ENCODE results near the gene FRRS1L. TPM values are rescaled to one million over a fixed set of nuclear protein-coding genes. Genes with fewer than 3 reads are reported as not detected.

The FRRS1L gene
- total RNA-seq, 1 experiment from 2014 or later, result 1.0 TPM

DNA sequence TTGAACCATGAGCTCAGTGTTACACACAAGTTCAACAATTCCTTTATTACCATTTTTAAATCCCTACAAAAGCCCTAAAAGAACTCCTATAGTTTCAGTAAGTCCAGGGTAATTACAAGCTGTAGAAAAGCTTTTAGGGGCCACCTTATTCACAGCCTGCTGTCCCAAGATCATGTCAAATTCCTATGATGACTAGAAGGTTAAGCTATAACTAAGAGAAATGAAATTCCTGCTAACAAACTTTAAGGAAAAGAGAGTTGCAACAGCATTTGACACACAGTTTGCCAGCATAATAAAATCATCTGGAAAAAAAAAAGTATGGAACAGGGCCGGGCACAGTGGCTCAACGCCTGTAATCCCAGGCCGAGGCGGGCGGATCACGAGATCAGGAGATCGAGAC lies 78.8 kb downstream of the FRRS1L start:
- H3K4me1 Mint-ChIP-seq, result peaks cover 3% of the 10 kb centered on the region; the same call in 1 of the 2 replicates
- ATAC-seq, result no peak
- H3K27ac Mint-ChIP-seq, result no peak overlapping the region
- DNase-seq (ENCODE audit: low spot score), result no peak
- H3K36me3 Mint-ChIP-seq, result peaks cover 57% of the 10 kb centered on the region
- POLR2A ChIA-PET, result no interaction called here
- H3K9me3 Mint-ChIP-seq, result no peaks in the 10 kb centered on the region
- CTCF ChIA-PET, result no interaction called here
- H3K27me3 Mint-ChIP-seq (ENCODE audit: low read depth), result no peaks in the 10 kb centered on the region
- TF ChIP-seq NR3C1 (CRISPR knock-in tag; conservative IDR thresholded peaks at IDR 0.05; ENCODE audit: low read depth), result no peak
- TF ChIP-seq, protein P1, sequence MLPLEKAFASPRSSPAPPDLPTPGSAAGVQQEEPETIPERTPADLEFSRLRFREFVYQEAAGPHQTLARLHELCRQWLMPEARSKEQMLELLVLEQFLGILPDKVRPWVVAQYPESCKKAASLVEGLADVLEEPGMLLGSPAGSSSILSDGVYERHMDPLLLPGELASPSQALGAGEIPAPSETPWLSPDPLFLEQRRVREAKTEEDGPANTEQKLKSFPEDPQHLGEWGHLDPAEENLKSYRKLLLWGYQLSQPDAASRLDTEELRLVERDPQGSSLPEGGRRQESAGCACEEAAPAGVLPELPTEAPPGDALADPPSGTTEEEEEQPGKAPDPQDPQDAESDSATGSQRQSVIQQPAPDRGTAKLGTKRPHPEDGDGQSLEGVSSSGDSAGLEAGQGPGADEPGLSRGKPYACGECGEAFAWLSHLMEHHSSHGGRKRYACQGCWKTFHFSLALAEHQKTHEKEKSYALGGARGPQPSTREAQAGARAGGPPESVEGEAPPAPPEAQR (CRISPR knock-in tag; IDR thresholded peaks at IDR 0.05), result no peak
- H3K4me3 Mint-ChIP-seq, result no peak overlapping the region

DNA sequence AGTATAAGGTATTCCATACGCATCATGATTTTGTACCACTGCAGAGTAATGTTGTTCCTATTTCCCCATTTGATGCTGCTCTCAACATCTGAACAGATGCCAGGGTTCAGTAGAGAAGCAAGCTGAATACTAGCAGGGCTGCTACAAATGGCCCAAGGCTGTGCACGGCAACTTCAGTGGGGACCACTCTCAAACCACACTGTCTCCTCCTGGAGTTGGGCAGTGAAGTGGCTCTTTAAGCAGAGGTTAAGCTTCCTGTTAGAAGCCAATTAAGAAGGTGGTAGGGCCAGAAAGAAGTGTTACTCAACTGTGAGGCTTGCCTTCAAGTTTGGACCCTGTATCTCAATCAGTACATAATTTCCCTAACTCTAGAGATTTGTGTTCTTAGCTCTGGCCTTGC lies 79.3 kb downstream of the FRRS1L start:
- Mint-ChIP-seq H3K9me3 (no peaks in the 10 kb centered on the region), H3K4me1 (peaks cover 1% of the 10 kb centered on the region; the same call in 1 of the 2 replicates), H3K27ac (no peak overlapping the region), H3K4me3 (no peak overlapping the region), H3K36me3 (peaks cover 54% of the 10 kb centered on the region), H3K27me3 (ENCODE audit: low read depth) (no peaks in the 10 kb centered on the region)
- POLR2A ChIA-PET, result no interaction called here
- DNase-seq (ENCODE audit: low spot score), result no peak
- no peak for ATAC-seq
- TF ChIP-seq CREB1 (CRISPR knock-in tag; IDR thresholded peaks at IDR 0.05) (no peak), NFE2L1 (CRISPR knock-in tag; IDR thresholded peaks at IDR 0.05) (no peak), ZNF317 (CRISPR knock-in tag; IDR thresholded peaks at IDR 0.05; ENCODE audit: borderline replicate concordance, low read depth) (no peak), ZNF416 (CRISPR knock-in tag; IDR thresholded peaks at IDR 0.05) (no peak), FOXP1 (CRISPR knock-in tag; IDR thresholded peaks at IDR 0.05; ENCODE audit: borderline replicate concordance) (no peak), ZNF219 (CRISPR knock-in tag; IDR thresholded peaks at IDR 0.05; ENCODE audit: borderline replicate concordance) (no peak), KAT7 (CRISPR knock-in tag; IDR thresholded peaks at IDR 0.05; ENCODE audit: borderline replicate concordance) (no peak)
- TF ChIP-seq, protein P2, sequence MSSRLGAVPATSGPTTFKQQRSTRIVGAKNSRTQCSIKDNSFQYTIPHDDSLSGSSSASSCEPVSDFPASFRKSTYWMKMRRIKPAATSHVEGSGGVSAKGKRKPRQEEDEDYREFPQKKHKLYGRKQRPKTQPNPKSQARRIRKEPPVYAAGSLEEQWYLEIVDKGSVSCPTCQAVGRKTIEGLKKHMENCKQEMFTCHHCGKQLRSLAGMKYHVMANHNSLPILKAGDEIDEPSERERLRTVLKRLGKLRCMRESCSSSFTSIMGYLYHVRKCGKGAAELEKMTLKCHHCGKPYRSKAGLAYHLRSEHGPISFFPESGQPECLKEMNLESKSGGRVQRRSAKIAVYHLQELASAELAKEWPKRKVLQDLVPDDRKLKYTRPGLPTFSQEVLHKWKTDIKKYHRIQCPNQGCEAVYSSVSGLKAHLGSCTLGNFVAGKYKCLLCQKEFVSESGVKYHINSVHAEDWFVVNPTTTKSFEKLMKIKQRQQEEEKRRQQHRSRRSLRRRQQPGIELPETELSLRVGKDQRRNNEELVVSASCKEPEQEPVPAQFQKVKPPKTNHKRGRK (CRISPR knock-in tag; IDR thresholded peaks at IDR 0.05; ENCODE audit: borderline replicate concordance), result no peak
- TF ChIP-seq, protein P3, sequence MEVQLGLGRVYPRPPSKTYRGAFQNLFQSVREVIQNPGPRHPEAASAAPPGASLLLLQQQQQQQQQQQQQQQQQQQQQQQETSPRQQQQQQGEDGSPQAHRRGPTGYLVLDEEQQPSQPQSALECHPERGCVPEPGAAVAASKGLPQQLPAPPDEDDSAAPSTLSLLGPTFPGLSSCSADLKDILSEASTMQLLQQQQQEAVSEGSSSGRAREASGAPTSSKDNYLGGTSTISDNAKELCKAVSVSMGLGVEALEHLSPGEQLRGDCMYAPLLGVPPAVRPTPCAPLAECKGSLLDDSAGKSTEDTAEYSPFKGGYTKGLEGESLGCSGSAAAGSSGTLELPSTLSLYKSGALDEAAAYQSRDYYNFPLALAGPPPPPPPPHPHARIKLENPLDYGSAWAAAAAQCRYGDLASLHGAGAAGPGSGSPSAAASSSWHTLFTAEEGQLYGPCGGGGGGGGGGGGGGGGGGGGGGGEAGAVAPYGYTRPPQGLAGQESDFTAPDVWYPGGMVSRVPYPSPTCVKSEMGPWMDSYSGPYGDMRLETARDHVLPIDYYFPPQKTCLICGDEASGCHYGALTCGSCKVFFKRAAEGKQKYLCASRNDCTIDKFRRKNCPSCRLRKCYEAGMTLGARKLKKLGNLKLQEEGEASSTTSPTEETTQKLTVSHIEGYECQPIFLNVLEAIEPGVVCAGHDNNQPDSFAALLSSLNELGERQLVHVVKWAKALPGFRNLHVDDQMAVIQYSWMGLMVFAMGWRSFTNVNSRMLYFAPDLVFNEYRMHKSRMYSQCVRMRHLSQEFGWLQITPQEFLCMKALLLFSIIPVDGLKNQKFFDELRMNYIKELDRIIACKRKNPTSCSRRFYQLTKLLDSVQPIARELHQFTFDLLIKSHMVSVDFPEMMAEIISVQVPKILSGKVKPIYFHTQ (CRISPR knock-in tag; IDR thresholded peaks at IDR 0.05), result no peak
- CTCF ChIA-PET, result no interaction called here

DNA sequence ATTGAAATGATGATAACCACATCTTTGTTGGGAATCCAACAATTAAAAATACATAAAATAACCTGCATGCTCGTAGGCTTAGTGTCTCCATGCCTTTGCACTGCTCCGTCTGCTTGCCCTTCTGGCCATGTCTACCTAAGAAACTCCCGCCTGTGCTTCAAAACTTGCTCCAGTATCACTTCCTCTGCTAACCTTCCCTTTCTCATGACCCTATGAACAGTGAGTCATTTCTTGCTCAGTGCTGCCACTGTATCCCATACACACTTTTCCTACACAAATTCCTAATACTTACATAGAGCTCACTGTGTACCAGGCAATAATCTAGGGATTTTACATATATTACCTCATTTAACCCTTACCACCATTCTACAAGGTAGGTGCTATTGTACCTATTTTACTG lies 80.8 kb downstream of the FRRS1L start:
- POLR2A ChIA-PET, result no interaction called here
- Mint-ChIP-seq H3K27ac (0 out of 2 replicates have a peak overlapping the region, but pooled peaks have one; percentile 26), H3K4me3 (no peak overlapping the region), H3K36me3 (peaks cover 44% of the 10 kb centered on the region), H3K4me1 (no peaks in the 10 kb centered on the region), H3K27me3 (ENCODE audit: low read depth) (no peaks in the 10 kb centered on the region), H3K9me3 (no peaks in the 10 kb centered on the region)
- CTCF ChIA-PET, result no interaction called here
- DNase-seq (ENCODE audit: low spot score) (no peak), ATAC-seq (no peak)
- TF ChIP-seq FOXP1 (CRISPR knock-in tag; IDR thresholded peaks at IDR 0.05; ENCODE audit: borderline replicate concordance) (no peak), ELF4 (CRISPR knock-in tag; IDR thresholded peaks at IDR 0.05; ENCODE audit: low read depth) (no peak), NR1H2 (CRISPR knock-in tag; IDR thresholded peaks at IDR 0.05) (no peak)
- TF ChIP-seq, protein P2 (CRISPR knock-in tag; IDR thresholded peaks at IDR 0.05; ENCODE audit: borderline replicate concordance), result no peak
- TF ChIP-seq, protein P4, sequence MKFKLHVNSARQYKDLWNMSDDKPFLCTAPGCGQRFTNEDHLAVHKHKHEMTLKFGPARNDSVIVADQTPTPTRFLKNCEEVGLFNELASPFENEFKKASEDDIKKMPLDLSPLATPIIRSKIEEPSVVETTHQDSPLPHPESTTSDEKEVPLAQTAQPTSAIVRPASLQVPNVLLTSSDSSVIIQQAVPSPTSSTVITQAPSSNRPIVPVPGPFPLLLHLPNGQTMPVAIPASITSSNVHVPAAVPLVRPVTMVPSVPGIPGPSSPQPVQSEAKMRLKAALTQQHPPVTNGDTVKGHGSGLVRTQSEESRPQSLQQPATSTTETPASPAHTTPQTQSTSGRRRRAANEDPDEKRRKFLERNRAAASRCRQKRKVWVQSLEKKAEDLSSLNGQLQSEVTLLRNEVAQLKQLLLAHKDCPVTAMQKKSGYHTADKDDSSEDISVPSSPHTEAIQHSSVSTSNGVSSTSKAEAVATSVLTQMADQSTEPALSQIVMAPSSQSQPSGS (CRISPR knock-in tag; IDR thresholded peaks at IDR 0.05; ENCODE audit: borderline replicate concordance, low read depth), result no peak
- TF ChIP-seq, protein P5, sequence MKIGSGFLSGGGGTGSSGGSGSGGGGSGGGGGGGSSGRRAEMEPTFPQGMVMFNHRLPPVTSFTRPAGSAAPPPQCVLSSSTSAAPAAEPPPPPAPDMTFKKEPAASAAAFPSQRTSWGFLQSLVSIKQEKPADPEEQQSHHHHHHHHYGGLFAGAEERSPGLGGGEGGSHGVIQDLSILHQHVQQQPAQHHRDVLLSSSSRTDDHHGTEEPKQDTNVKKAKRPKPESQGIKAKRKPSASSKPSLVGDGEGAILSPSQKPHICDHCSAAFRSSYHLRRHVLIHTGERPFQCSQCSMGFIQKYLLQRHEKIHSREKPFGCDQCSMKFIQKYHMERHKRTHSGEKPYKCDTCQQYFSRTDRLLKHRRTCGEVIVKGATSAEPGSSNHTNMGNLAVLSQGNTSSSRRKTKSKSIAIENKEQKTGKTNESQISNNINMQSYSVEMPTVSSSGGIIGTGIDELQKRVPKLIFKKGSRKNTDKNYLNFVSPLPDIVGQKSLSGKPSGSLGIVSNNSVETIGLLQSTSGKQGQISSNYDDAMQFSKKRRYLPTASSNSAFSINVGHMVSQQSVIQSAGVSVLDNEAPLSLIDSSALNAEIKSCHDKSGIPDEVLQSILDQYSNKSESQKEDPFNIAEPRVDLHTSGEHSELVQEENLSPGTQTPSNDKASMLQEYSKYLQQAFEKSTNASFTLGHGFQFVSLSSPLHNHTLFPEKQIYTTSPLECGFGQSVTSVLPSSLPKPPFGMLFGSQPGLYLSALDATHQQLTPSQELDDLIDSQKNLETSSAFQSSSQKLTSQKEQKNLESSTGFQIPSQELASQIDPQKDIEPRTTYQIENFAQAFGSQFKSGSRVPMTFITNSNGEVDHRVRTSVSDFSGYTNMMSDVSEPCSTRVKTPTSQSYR (CRISPR knock-in tag; IDR thresholded peaks at IDR 0.05), result no peak
